B cell (primary cell): Measurements from ENCODE around the gene THUMPD3. TPM values are rescaled to one million over a fixed set of nuclear protein-coding genes. Genes with fewer than 3 reads are reported as not detected.
A peak's percentile ranks its signal among the peaks of the same experiment; 100 is the strongest.

ENCODE experiments used
- ATAC-seq: fragments of 200-7000 bp; cut with Tn5 transposase; one replicate; pipeline ENCODE4 v1.10.0; 2021; ENCODE audit warnings: low read depth, mild to moderate bottlenecking, moderate number of reproducible peaks, moderate library complexity
- CTCF ChIA-PET: fragments of 350-600 bp; sonication (Branson Sonifier 250); formaldehyde crosslinking; loops from one replicate; lab custom pipeline; 2021; ENCODE audit warnings: antibody characterized with exemption, inconsistent platforms; lab: Charles Lee
- POLR2A ChIA-PET: fragments of 350-600 bp; sonication (Branson Sonifier 250); formaldehyde crosslinking; loops from one replicate; lab custom pipeline; 2021; ENCODE audit warnings: antibody characterized with exemption; lab: Charles Lee
- DNase-seq: peaks from one replicate; pipeline ENCODE4 v3.0.0; 2013
- H2AFZ ChIP-seq: 2 replicates; pipeline ENCODE4 v1.6.1; 2012; ENCODE audit warnings: mild to moderate bottlenecking, low read depth, low read length; ENCODE audit not compliant: insufficient read depth, poor library complexity, severe bottlenecking
- H3K27ac ChIP-seq, 2 donors: 1 replicate in 1 of 2; 2 replicates in 1 of 2; pipeline ENCODE4 v1.5.1; 2012 to 2013; ENCODE audit warnings: low read length in 2 of 2, mild to moderate bottlenecking in 2 of 2, moderate library complexity in 1 of 2
- H3K27me3 ChIP-seq, 4 experiments: fragments of 200-600 bp in 1 of 4; sonication (generic) in 1 of 4; replicated peaks in 1 of 4; 1 replicate in 2 of 4; 2 replicates in 2 of 4; pipeline versions ENCODE4 v1.6.1 to v1.7.0; 2013 to 2016; ENCODE audit warnings: low read length in 3 of 4, mild to moderate bottlenecking in 2 of 4, mixed read lengths in 1 of 4, moderate library complexity in 1 of 4; ENCODE audit not compliant: insufficient read depth in 4 of 4, control insufficient read depth in 3 of 4; ENCODE audit errors: control extremely low read depth in 1 of 4
- H3K36me3 ChIP-seq, 2 experiments: replicated peaks in 1 of 2; 1 replicate in 1 of 2; 2 replicates in 1 of 2; pipeline versions ENCODE4 v1.6.1 to v1.7.1; 2013; ENCODE audit warnings: low read length in 1 of 2; ENCODE audit not compliant: insufficient read depth in 2 of 2, control insufficient read depth in 1 of 2; ENCODE audit errors: control extremely low read depth in 1 of 2, extremely low read depth in 1 of 2
- H3K4me1 ChIP-seq, 2 donors: fragments of 200-600 bp in 1 of 2; sonication (generic) in 1 of 2; 1 replicate in 1 of 2; 2 replicates in 1 of 2; pipeline versions ENCODE4 v1.5.1 to v1.6.1; 2013 to 2017; ENCODE audit warnings: low read length in 2 of 2; ENCODE audit not compliant: control insufficient read depth in 2 of 2, insufficient read depth in 2 of 2
- H3K4me2 ChIP-seq: replicated peaks from 2 replicates; pipeline ENCODE3; 2012; ENCODE audit warnings: mild to moderate bottlenecking, low read depth, low read length; ENCODE audit not compliant: poor library complexity, severe bottlenecking
- H3K4me3 ChIP-seq, 5 experiments: fragments of 200-600 bp in 1 of 5; sonication (generic) in 1 of 5; 1 replicate in 3 of 5; 2 replicates in 2 of 5; pipeline versions ENCODE4 v1.5.1 to v1.7.0; 2011 to 2016; ENCODE audit warnings: low read length in 4 of 5, mild to moderate bottlenecking in 4 of 5, low read depth in 2 of 5, control low read depth in 1 of 5, moderate library complexity in 1 of 5; ENCODE audit not compliant: insufficient read depth in 1 of 5; ENCODE audit errors: control extremely low read depth in 1 of 5, extremely low read depth in 1 of 5
- H3K79me2 ChIP-seq: fragments of 200-600 bp; sonication (generic); one replicate; pipeline ENCODE4 v1.6.0; 2016; ENCODE audit warnings: low read length; ENCODE audit not compliant: control insufficient read depth, insufficient read depth
- H3K9ac ChIP-seq: fragments of 200-600 bp; sonication (generic); 2 replicates; pipeline ENCODE4 v1.6.1; 2017; ENCODE audit warnings: mild to moderate bottlenecking, low read length, moderate library complexity
- H3K9me3 ChIP-seq, 3 donors: one replicate each; pipeline versions ENCODE4 v1.6.1 to v1.7.1; 2013; ENCODE audit warnings: low read length in 2 of 3; ENCODE audit not compliant: control insufficient read depth in 2 of 3, insufficient read depth in 1 of 3; ENCODE audit errors: control extremely low read depth in 1 of 3
- H4K20me1 ChIP-seq: 2 replicates; pipeline ENCODE4 v1.6.0; 2012; ENCODE audit warnings: mild to moderate bottlenecking, low read length; ENCODE audit not compliant: insufficient read depth, control insufficient read depth, poor library complexity, severe bottlenecking
- H3K27ac Mint-ChIP-seq: one replicate; pipeline ENCODE4 v1.8.0; 2021; ENCODE audit warnings: mixed read lengths
- H3K27me3 Mint-ChIP-seq: one replicate; pipeline ENCODE4 v1.8.0; 2021; ENCODE audit warnings: mixed read lengths
- H3K4me1 Mint-ChIP-seq: one replicate; pipeline ENCODE4 v1.8.0; 2021; ENCODE audit warnings: mixed read lengths
- H3K4me3 Mint-ChIP-seq: one replicate; pipeline ENCODE4 v1.8.0; 2021; ENCODE audit warnings: mixed read lengths
- H3K9me3 Mint-ChIP-seq: one replicate; pipeline ENCODE4 v1.8.0; 2022; ENCODE audit warnings: mixed read lengths; ENCODE audit not compliant: insufficient read depth
- EZH2 ChIP-seq: IDR thresholded peaks from 2 replicates; pipeline ENCODE4 v1.6.1; 2012; ENCODE audit warnings: borderline replicate concordance, low read depth, mild to moderate bottlenecking, moderate library complexity, low read length; ENCODE audit not compliant: insufficient read depth, poor library complexity, severe bottlenecking
- WGBS: methylation state at CpG from one replicate; pipeline ENCODE4 v1.1.5; 2013; ENCODE audit warnings: missing lambda C conversion rate; ENCODE audit not compliant: insufficient coverage; 5-methylcytosine and 5-hydroxymethylcytosine counted together
- intact Hi-C: fragments of 100-400 bp; cut with micrococcal nuclease; formaldehyde crosslinking; loops from one replicate; pipeline ENCODE4 v1.10.0; 2022
- polyA plus RNA-seq: library from polyadenylated mRNA; depleted of rRNA; stranded (reverse); fragments of >200 nt; gene quantifications from 2 replicates; pipeline ENCODE4 v1.2.3, GENCODE V29; 2012
- total RNA-seq, 2 donors: library from RNA; stranded (reverse); fragments of 120-200 nt in 1 of 2; gene quantifications; 1 replicate in 1 of 2; 2 replicates in 1 of 2; pipeline versions ENCODE4 v1.2.3 to v1.2.4, GENCODE V29; 2013 to 2022
- TF ChIP-seq, protein P1 (sequence below): fragments of 200-600 bp; IDR thresholded peaks from one replicate; pipeline ENCODE4 v1.8.0; 2022; ENCODE audit warnings: antibody characterized with exemption, mild to moderate bottlenecking

Gene THUMPD3
- total and polyA plus RNA-seq, 2 donors (not counting 1 experiment from before 2014, with no cell fraction given) = 10.1 to 32.1 TPM

DNA sequence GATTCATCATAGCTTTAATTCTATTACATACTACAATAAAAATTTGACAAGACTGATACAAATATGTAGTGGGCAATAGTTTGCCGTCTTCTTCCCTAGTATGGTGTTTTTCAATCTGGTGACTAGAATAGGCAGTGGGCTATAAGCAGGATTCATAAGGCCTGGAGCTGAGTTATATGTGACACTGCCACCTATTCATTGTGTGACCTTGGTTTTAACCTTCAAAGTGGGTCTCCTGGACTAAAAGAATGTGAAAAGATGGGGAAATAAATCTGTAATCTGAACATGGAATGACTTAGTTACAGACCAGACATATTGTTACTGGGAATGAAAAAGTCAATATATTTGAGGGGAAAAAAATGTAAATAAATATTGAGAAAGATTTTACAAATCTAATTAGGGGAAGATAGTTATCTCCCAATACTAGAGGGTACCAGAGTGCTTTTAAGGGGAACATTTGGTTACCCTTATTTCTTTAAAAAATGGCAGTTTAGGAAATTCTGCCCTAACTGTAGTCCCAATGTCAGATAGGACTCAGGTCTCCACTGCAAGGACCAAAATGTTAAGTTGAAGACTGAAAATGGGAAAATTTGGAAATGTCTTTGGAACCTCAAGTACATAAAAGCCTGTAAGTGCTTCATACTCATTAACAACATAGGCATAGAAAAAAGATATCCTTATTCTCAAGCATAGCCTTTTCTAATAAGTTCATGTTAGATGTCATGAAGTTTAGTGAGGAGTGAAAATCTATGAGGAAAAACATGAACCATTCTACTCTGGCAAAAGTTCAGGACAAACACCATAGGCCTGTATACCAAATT is 23.9 kb downstream of the THUMPD3 start:
- Histone ChIP-seq H3K27ac (peak overlapping the region in 1 of 2 donors; percentile 43), H3K36me3 (peaks cover 32 to 77% of the 10 kb centered on the region in 2 experiments), H3K79me2 (peaks cover 58% of the 10 kb centered on the region), H3K4me3 (no peak overlapping the region), H3K27me3 (no peaks in the 10 kb centered on the region), H4K20me1 (peaks cover 16% of the 10 kb centered on the region), H3K4me1 (peaks cover 0 to under 1% of the 10 kb centered on the region in 2 donors), H3K4me2 (no peak overlapping the region), H3K9me3 (no peaks in the 10 kb centered on the region), H2AFZ (no peak overlapping the region), H3K9ac (no peak overlapping the region)
- Mint-ChIP-seq H3K27ac (peak overlapping the region; percentile 57), H3K9me3 (no peaks in the 10 kb centered on the region), H3K27me3 (no peaks in the 10 kb centered on the region), H3K4me1 (peaks cover 16% of the 10 kb centered on the region), H3K4me3 (no peak overlapping the region)
- no peak for ATAC-seq
- no peak for DNase-seq
- ChIA-PET POLR2A (interaction anchor here (0.6 kb wide), 1 partner anchor 8 kb away, joined by 3 read pairs; no protein-coding TSS in a partner anchor), CTCF (interaction anchor here (0.7 kb wide), 1 partner anchor 37 kb away, joined by 3 read pairs; no protein-coding TSS in a partner anchor)
- WGBS = 43% methylated on average over 1 of the region's 1 CpG
- TF ChIP-seq, protein P1, sequence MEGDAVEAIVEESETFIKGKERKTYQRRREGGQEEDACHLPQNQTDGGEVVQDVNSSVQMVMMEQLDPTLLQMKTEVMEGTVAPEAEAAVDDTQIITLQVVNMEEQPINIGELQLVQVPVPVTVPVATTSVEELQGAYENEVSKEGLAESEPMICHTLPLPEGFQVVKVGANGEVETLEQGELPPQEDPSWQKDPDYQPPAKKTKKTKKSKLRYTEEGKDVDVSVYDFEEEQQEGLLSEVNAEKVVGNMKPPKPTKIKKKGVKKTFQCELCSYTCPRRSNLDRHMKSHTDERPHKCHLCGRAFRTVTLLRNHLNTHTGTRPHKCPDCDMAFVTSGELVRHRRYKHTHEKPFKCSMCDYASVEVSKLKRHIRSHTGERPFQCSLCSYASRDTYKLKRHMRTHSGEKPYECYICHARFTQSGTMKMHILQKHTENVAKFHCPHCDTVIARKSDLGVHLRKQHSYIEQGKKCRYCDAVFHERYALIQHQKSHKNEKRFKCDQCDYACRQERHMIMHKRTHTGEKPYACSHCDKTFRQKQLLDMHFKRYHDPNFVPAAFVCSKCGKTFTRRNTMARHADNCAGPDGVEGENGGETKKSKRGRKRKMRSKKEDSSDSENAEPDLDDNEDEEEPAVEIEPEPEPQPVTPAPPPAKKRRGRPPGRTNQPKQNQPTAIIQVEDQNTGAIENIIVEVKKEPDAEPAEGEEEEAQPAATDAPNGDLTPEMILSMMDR = no peak
- no peak for TF ChIP-seq EZH2
- intact Hi-C loops = loop anchor here (5.0 kb wide), 1 partner anchor 36 kb away; no protein-coding TSS in a partner anchor

DNA sequence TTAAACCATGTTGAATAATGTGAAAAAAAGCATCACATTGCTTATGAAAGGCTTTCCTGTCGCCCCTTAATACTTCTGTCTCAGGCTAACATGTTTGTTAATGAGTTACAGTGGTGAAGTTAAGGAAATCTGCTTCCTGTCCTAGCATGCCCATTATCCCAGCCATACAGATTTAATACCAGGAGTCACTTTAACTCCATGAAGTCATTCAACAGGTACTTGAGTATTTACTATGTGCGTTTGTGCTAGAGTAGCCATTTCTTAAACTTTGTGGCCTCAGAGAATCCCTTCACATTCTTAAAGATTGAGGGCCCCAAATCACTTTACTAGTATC is 24.4 kb downstream of the THUMPD3 start:
- POLR2A ChIA-PET = no interaction called here
- Histone ChIP-seq H3K9me3 (no peaks in the 10 kb centered on the region), H3K79me2 (peaks cover 63% of the 10 kb centered on the region), H3K4me2 (no peak overlapping the region), H3K4me1 (peaks cover 0 to 6% of the 10 kb centered on the region in 2 donors), H3K27ac (no peak overlapping the region), H2AFZ (no peak overlapping the region), H3K27me3 (no peaks in the 10 kb centered on the region), H3K4me3 (no peak overlapping the region), H4K20me1 (peaks cover 22% of the 10 kb centered on the region), H3K9ac (no peak overlapping the region), H3K36me3 (peaks cover 32 to 82% of the 10 kb centered on the region in 2 experiments)
- CTCF ChIA-PET = no interaction called here
- no peak for TF ChIP-seq EZH2
- TF ChIP-seq, protein P1 = no peak
- H3K27ac Mint-ChIP-seq = no peak overlapping the region
- DNase-seq (no peak), ATAC-seq (no peak)
- no peaks in the 10 kb centered on the region for H3K27me3 Mint-ChIP-seq
- no peaks in the 10 kb centered on the region for H3K9me3 Mint-ChIP-seq
- intact Hi-C loops = loop anchor here (5.0 kb wide), 1 partner anchor 35 kb away; no protein-coding TSS in a partner anchor
- whole genome bisulfite sequencing = no CpG with 5 or more reads among the region's 2 CpGs
- peaks cover 21% of the 10 kb centered on the region for H3K4me1 Mint-ChIP-seq
- H3K4me3 Mint-ChIP-seq = no peak overlapping the region
